H1 (cell line): ENCODE data around the gene ACBD5. TPM values are rescaled to one million over a fixed set of nuclear protein-coding genes. Genes with fewer than 3 reads are reported as not detected.

Source experiments
- ATF3 ChIP-seq: IDR thresholded peaks from 2 replicates; pipeline ENCODE4 v1.6.1; 2011; ENCODE audit warnings: low read depth, mild to moderate bottlenecking, low read length; ENCODE audit not compliant: insufficient read depth
- BACH1 ChIP-seq: IDR thresholded peaks from 2 replicates; pipeline ENCODE4 v1.6.1; 2012; ENCODE audit warnings: low read length, improper control_type of control experiment
- CHD1 ChIP-seq: IDR thresholded peaks from 2 replicates; pipeline ENCODE4 v1.6.1; 2012; ENCODE audit warnings: low read depth, low read length, improper control_type of control experiment
- CHD2 ChIP-seq: IDR thresholded peaks from 2 replicates; pipeline ENCODE4 v1.6.1; 2012; ENCODE audit warnings: low read length, improper control_type of control experiment
- CREB1 ChIP-seq: IDR thresholded peaks from 2 replicates; pipeline ENCODE4 v1.6.1; 2012; ENCODE audit warnings: inconsistent platforms
- E2F6 ChIP-seq: IDR thresholded peaks from 2 replicates; pipeline ENCODE4 v1.6.1; 2012; ENCODE audit warnings: inconsistent platforms
- EP300 ChIP-seq, 2 experiments: IDR thresholded peaks; 1 replicate in 1 of 2; 2 replicates in 1 of 2; pipeline ENCODE4 v1.6.1; 2011 to 2012; ENCODE audit warnings: low read depth in 2 of 2, low read length in 2 of 2, mild to moderate bottlenecking in 2 of 2, borderline replicate concordance in 1 of 2, inconsistent platforms in 1 of 2, moderate library complexity in 1 of 2
- GABPA ChIP-seq: IDR thresholded peaks from 2 replicates; pipeline ENCODE4 v1.6.1; 2011; ENCODE audit warnings: mild to moderate bottlenecking, low read length, moderate library complexity, borderline replicate concordance; ENCODE audit not compliant: insufficient read depth
- GTF2F1 ChIP-seq: IDR thresholded peaks from 2 replicates; pipeline ENCODE4 v1.6.1; 2012; ENCODE audit warnings: low read depth, low read length, improper control_type of control experiment, borderline replicate concordance
- HDAC2 ChIP-seq, 2 experiments: fragments of 300-600 bp in 1 of 2; sonication (generic) in 1 of 2; IDR thresholded peaks; 2 replicates each; pipeline ENCODE4 v1.6.1; 2011 to 2012; ENCODE audit warnings: low read depth in 2 of 2, low read length in 2 of 2, mild to moderate bottlenecking in 2 of 2, moderate library complexity in 2 of 2, borderline replicate concordance in 1 of 2, inconsistent platforms in 1 of 2
- JUN ChIP-seq: IDR thresholded peaks from 2 replicates; pipeline ENCODE4 v1.6.1; 2011; ENCODE audit warnings: low read depth, mild to moderate bottlenecking, improper control_type of control experiment, low read length
- KDM1A ChIP-seq: fragments of 200-600, 300-600 bp; sonication (generic); IDR thresholded peaks from 2 replicates; pipeline ENCODE4 v1.7.1; 2016; ENCODE audit warnings: mild to moderate bottlenecking, low read length, borderline replicate concordance
- KDM4A ChIP-seq: IDR thresholded peaks from one replicate; pipeline ENCODE4 v1.7.1; 2012; ENCODE audit warnings: low read depth, mild to moderate bottlenecking, moderate library complexity, low read length, inconsistent platforms; ENCODE audit not compliant: severe bottlenecking
- MAFK ChIP-seq: IDR thresholded peaks from 2 replicates; pipeline ENCODE4 v1.6.1; 2012; ENCODE audit warnings: low read depth, mild to moderate bottlenecking, improper control_type of control experiment, low read length
- MAX ChIP-seq: IDR thresholded peaks from 2 replicates; pipeline ENCODE4 v1.6.1; 2012; ENCODE audit warnings: inconsistent platforms
- NANOG ChIP-seq: IDR thresholded peaks from 2 replicates; pipeline ENCODE4 v1.6.1; 2011; ENCODE audit warnings: low read length, low read depth, mild to moderate bottlenecking, inconsistent platforms; ENCODE audit not compliant: insufficient read depth, poor library complexity, severe bottlenecking
- POLR2AphosphoS5 ChIP-seq: IDR thresholded peaks from 2 replicates; pipeline ENCODE4 v1.6.1; 2011; ENCODE audit warnings: low read depth, low read length
- RAD21 ChIP-seq, 2 experiments: IDR thresholded peaks in 1 of 2; conservative IDR thresholded peaks in 1 of 2; 2 replicates each; pipeline ENCODE4 v1.6.1; 2011; ENCODE audit warnings: low read depth in 2 of 2, low read length in 2 of 2, improper control_type of control experiment in 1 of 2, inconsistent platforms in 1 of 2, mild to moderate bottlenecking in 1 of 2, moderate library complexity in 1 of 2
- RBBP5 ChIP-seq: IDR thresholded peaks from 2 replicates; pipeline ENCODE4 v1.7.1; 2012; ENCODE audit warnings: low read depth, mild to moderate bottlenecking, inconsistent platforms, low read length, moderate library complexity, borderline replicate concordance
- SIN3A ChIP-seq, 2 experiments: IDR thresholded peaks in 1 of 2; conservative IDR thresholded peaks in 1 of 2; 2 replicates each; pipeline ENCODE4 v1.6.1; 2011 to 2012; ENCODE audit warnings: low read length in 2 of 2, improper control_type of control experiment in 1 of 2, low read depth in 1 of 2, mild to moderate bottlenecking in 1 of 2
- SP1 ChIP-seq: IDR thresholded peaks from 2 replicates; pipeline ENCODE4 v1.6.1; 2011; ENCODE audit warnings: low read depth, low read length
- TAF1 ChIP-seq: IDR thresholded peaks from 2 replicates; pipeline ENCODE4 v1.6.1; 2011; ENCODE audit warnings: mild to moderate bottlenecking, low read depth, low read length
- polyA plus RNA-seq, 7 experiments: library from polyadenylated mRNA; depleted of rRNA in 3 of 7; stranded (reverse) in 5 of 7; unstranded in 2 of 7; fragments of >200 nt in 5 of 7; fragments of 200-250 nt in 2 of 7; gene quantifications; 1 replicate in 5 of 7; 2 replicates in 1 of 7; 4 replicates in 1 of 7; pipeline versions ENCODE4 v1.2.1 to v1.2.3, GENCODE V29; 2011 to 2013; ENCODE audit warnings: missing spikeins in 2 of 7, mixed read lengths in 2 of 7
- total RNA-seq: library from RNA; stranded (reverse); fragmentation: NEBNext Ultra II Directional; extraction: Animal tissue kit (Norgen Biotek cat#: 25700); gene quantifications from 2 replicates; pipeline ENCODE4 v1.2.1, GENCODE V29; 2021

The ACBD5 gene
- total and polyA plus RNA-seq, 2 of the 8 experiments (the other 6 are each of a cell fraction or from before 2014, with no cell fraction given), result 4.6 to 15.9 TPM

GRCh38 chr10:27252267-27253000, 11.8 kb upstream of the ACBD5 start (continued):
- TF ChIP-seq KDM1A (no peak), BACH1 (no peak), POLR2AphosphoS5 (peak; percentile 67; the same call in 1 of the 2 replicates), RAD21 (IDR thresholded peaks at IDR 0.05 in 1 of 2, conservative IDR thresholded peaks at IDR 0.05 in 1 of 2; ENCODE audit: low read depth in 2 of 2, low read length in 2 of 2) (peak; percentile 17 to 30; a peak in 2 of 4 replicates), CHD1 (no peak), CREB1 (peak; percentile 11; the same call in 1 of the 2 replicates), SIN3A (conservative IDR thresholded peaks at IDR 0.05 in 1 of 2, IDR thresholded peaks at IDR 0.05 in 1 of 2; ENCODE audit: low read depth in 1 of 2, low read length in 2 of 2) (no peak), TAF1 (peak; percentile 81), EP300 (IDR thresholded peaks at IDR 0.05; ENCODE audit: borderline replicate concordance in 1 of 2, low read depth in 2 of 2, low read length in 2 of 2) (no peak), CHD2 (no peak), GTF2F1 (no peak), MAX (peak; percentile 80), KDM4A (peak; percentile 41), RBBP5 (peak; percentile 66; the same call in 1 of the 2 replicates), JUN (no peak), HDAC2 (IDR thresholded peaks at IDR 0.05; ENCODE audit: borderline replicate concordance in 1 of 2, low read depth in 2 of 2, low read length in 2 of 2) (no peak), ATF3 (no peak), NANOG (no peak), SP1 (no peak), GABPA (no peak), E2F6 (peak; percentile 63), MAFK (no peak)
